ENCODE data around the gene PLEKHS1.

The PLEKHS1 gene

DNA sequence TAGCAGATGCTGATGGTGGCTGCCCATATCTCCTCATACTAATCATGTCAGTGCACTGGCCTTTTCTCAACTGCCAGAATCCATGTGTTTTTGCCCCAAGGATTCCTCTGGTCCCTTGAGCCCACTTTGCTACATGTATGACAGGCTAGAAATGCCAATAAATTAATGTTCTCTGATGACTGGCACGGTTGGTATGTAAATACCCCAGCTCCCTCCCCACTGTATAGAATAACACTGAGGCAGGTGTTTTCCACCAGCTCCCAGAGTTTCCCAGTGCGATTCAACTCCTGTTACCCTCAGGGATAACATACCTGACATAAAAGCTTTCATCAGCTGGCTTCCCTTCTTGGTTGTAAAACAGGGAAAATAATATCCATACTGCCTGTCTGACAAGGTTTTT lies 9.0 kb upstream of the PLEKHS1 start:
- no peak for DNase-seq (ENCODE audit: extremely low read depth, insufficient read length)
- TF ChIP-seq, protein P1, sequence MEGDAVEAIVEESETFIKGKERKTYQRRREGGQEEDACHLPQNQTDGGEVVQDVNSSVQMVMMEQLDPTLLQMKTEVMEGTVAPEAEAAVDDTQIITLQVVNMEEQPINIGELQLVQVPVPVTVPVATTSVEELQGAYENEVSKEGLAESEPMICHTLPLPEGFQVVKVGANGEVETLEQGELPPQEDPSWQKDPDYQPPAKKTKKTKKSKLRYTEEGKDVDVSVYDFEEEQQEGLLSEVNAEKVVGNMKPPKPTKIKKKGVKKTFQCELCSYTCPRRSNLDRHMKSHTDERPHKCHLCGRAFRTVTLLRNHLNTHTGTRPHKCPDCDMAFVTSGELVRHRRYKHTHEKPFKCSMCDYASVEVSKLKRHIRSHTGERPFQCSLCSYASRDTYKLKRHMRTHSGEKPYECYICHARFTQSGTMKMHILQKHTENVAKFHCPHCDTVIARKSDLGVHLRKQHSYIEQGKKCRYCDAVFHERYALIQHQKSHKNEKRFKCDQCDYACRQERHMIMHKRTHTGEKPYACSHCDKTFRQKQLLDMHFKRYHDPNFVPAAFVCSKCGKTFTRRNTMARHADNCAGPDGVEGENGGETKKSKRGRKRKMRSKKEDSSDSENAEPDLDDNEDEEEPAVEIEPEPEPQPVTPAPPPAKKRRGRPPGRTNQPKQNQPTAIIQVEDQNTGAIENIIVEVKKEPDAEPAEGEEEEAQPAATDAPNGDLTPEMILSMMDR (IDR thresholded peaks at IDR 0.05; ENCODE audit: insufficient read depth, low read length, poor library complexity, severe bottlenecking) = no peak
- no peak overlapping the region for H3K4me3 ChIP-seq (replicated peaks; ENCODE audit: low read depth, low read length)
- H3K36me3 ChIP-seq (ENCODE audit: control insufficient read depth, insufficient read depth, low read length) = no peaks in the 10 kb centered on the region
- no peaks in the 10 kb centered on the region; the same call in 1 of the 2 replicates for H3K27me3 ChIP-seq (replicated peaks; ENCODE audit: control insufficient read depth, insufficient read depth, low read length)

DNA sequence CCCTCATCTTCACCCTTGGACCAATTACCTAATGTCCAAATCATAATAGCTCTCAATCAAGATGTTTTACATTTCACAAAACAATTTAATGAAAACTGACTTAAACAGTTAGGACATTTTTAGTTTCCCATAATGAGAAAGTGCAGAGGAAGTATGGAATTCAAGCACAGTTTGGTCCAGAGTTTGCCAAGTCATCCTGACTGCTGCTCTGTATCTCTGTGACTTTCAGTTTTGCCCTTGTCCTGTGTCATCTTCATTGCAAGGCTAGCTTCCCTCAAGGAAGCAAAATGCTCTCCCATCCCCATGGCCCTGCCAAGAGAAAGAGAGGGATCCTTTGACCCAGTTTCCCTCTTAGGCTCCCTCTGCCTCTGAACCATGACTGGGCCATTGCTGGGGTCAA lies 7.9 kb upstream of the PLEKHS1 start:
- Histone ChIP-seq H3K27me3 (replicated peaks; ENCODE audit: control insufficient read depth, insufficient read depth, low read length) (no peaks in the 10 kb centered on the region; the same call in 1 of the 2 replicates), H3K36me3 (ENCODE audit: control insufficient read depth, insufficient read depth, low read length) (no peaks in the 10 kb centered on the region), H3K4me3 (replicated peaks; ENCODE audit: low read depth, low read length) (no peak overlapping the region)
- TF ChIP-seq, protein P1 (IDR thresholded peaks at IDR 0.05; ENCODE audit: insufficient read depth, low read length, poor library complexity, severe bottlenecking) = no peak
- no peak for DNase-seq (ENCODE audit: extremely low read depth, insufficient read length)

DNA sequence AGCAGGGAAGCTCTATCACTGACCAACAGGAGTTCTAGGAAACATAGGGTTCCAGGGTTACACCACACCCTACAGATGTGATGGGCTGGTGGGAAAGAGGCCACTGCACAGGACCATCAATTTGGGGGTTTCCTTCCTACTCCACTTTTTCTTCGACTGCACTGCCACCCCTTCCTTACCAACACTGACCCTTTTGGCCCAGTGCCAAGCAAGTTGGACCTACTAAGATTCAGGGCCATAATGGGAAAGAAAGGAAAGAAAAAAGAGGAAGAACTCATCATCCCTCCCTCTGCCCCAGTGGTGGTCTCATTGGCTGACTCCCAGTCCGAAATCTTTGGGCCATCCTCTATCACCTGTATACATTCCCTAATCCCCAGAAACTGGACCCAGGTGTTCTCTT lies 6.1 kb upstream of the PLEKHS1 start:
- TF ChIP-seq, protein P1 (IDR thresholded peaks at IDR 0.05; ENCODE audit: insufficient read depth, low read length, poor library complexity, severe bottlenecking) = no peak
- no peak overlapping the region for H3K4me3 ChIP-seq (replicated peaks; ENCODE audit: low read depth, low read length)
- no peaks in the 10 kb centered on the region; the same call in 1 of the 2 replicates for H3K27me3 ChIP-seq (replicated peaks; ENCODE audit: control insufficient read depth, insufficient read depth, low read length)
- no peaks in the 10 kb centered on the region for H3K36me3 ChIP-seq (ENCODE audit: control insufficient read depth, insufficient read depth, low read length)
- no peak for DNase-seq (ENCODE audit: extremely low read depth, insufficient read length)

DNA sequence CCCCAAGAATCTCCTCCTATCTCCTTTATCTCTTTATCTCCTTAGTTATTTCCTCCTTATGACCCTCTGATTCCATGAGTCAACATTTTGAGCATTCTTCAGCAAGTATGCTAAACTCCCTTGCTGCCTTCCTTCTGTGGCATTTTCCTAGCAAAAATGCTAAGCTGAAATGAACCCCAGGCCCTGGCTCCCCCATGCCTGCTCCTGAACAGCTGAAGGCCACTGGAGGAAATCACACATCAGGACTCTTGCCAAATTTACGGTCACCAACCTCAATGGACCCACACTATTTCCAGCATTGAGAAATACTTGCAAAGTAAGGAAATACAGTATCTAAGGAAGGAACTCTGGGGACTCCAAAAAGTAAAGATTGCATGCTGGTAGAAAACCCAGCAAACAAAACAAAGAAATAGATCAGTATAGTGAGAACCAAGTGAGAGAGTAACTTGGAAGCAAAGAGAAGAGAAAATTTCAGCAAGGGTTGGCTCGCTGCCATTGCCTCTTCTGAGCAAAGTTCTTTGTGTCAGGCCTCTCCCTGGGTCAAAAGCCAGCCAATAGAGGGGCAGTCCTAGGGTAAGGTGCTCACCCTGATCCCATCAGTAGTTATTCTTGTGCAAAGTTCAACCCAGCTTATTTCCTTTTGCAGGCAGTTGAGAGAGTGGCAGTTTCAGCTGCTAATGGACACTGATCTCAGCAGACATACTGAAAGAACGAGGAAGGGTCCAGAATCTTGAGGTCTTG lies 5.1 kb upstream of the PLEKHS1 start:
- no peak overlapping the region for H3K4me3 ChIP-seq (replicated peaks; ENCODE audit: low read depth, low read length)
- DNase-seq (ENCODE audit: extremely low read depth, insufficient read length) = no peak
- no peaks in the 10 kb centered on the region for H3K36me3 ChIP-seq (ENCODE audit: control insufficient read depth, insufficient read depth, low read length)
- no peaks in the 10 kb centered on the region; the same call in 1 of the 2 replicates for H3K27me3 ChIP-seq (replicated peaks; ENCODE audit: control insufficient read depth, insufficient read depth, low read length)
- TF ChIP-seq, protein P1 (IDR thresholded peaks at IDR 0.05; ENCODE audit: insufficient read depth, low read length, poor library complexity, severe bottlenecking) = no peak

DNA sequence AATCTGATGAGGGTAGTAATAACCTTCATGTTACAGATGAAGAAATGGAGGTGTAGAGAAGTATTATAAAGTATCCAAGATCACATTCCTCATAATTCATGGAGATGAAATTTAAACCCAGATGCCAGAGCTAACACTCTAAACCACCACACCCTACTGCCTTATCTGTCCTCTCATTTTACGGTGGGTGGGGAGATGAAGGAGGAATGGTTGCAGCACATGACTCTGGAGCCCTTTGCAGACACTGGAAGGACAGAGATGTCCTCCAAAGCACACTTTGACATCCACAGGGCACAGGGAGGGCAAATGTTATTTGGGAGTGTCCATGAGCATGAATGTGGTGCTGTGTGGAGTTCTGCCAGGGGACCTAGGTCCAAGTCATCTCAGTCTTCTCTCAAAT lies 1.1 kb downstream of the PLEKHS1 start:
- H3K4me3 ChIP-seq (replicated peaks; ENCODE audit: low read depth, low read length) = no peak overlapping the region

More for the DNA sequence above, 1.1 kb downstream of the PLEKHS1 start:
- no peaks in the 10 kb centered on the region; the same call in 1 of the 2 replicates for H3K27me3 ChIP-seq (replicated peaks; ENCODE audit: control insufficient read depth, insufficient read depth, low read length)
- DNase-seq (ENCODE audit: extremely low read depth, insufficient read length) = no peak
- TF ChIP-seq, protein P1 (IDR thresholded peaks at IDR 0.05; ENCODE audit: insufficient read depth, low read length, poor library complexity, severe bottlenecking) = no peak
- no peaks in the 10 kb centered on the region for H3K36me3 ChIP-seq (ENCODE audit: control insufficient read depth, insufficient read depth, low read length)

All from GM06990 (cell line).